ENCODE measurements around the gene HIKESHI.
"Not testable (repeated sequence)": the region's sequence is repeated elsewhere in the genome, so short reads cannot be mapped to it uniquely, and the experiment has no call there.

HIKESHI gene

GRCh38 chr11:86294026-86294425 lies 8.0 kb upstream of the HIKESHI start:
- TF ChIP-seq CTCF (IDR thresholded peaks at IDR 0.05; ENCODE audit: extremely low read depth, missing control alignments) = no peak
- DNase-seq (ENCODE audit: low spot score) = no peak

- no peak for DNase-seq (ENCODE audit: low spot score)
- no peak for TF ChIP-seq CTCF (IDR thresholded peaks at IDR 0.05; ENCODE audit: extremely low read depth, missing control alignments)
Measured at GRCh38 chr11:86301742-86302091, 323 bp upstream of the HIKESHI start.

GRCh38 chr11:86303257-86303656 lies 1.2 kb downstream of the HIKESHI start:
- no peak for DNase-seq (ENCODE audit: low spot score)
- TF ChIP-seq CTCF (IDR thresholded peaks at IDR 0.05; ENCODE audit: extremely low read depth, missing control alignments) = no peak

- DNase-seq (ENCODE audit: low spot score) = not testable (repeated sequence)
Measured at GRCh38 chr11:86308710-86309109, 6.7 kb downstream of the HIKESHI start.

- no peak for DNase-seq (ENCODE audit: low spot score)
- no peak for TF ChIP-seq CTCF (IDR thresholded peaks at IDR 0.05; ENCODE audit: extremely low read depth, missing control alignments)
Measured at GRCh38 chr11:86313793-86314192, 11.8 kb downstream of the HIKESHI start.

- DNase-seq (ENCODE audit: low spot score) = no peak
- TF ChIP-seq CTCF (IDR thresholded peaks at IDR 0.05; ENCODE audit: extremely low read depth, missing control alignments) = no peak
Measured at GRCh38 chr11:86314636-86315035, 12.6 kb downstream of the HIKESHI start.

GRCh38 chr11:86335131-86335767 lies 33.2 kb downstream of the HIKESHI start:
- no peak for TF ChIP-seq CTCF (IDR thresholded peaks at IDR 0.05; ENCODE audit: extremely low read depth, missing control alignments)
- DNase-seq (ENCODE audit: low spot score) = no peak

GRCh38 chr11:86337227-86337626 lies 35.2 kb downstream of the HIKESHI start:
- no peak for DNase-seq (ENCODE audit: low spot score)
- TF ChIP-seq CTCF (IDR thresholded peaks at IDR 0.05; ENCODE audit: extremely low read depth, missing control alignments) = no peak
